ENCODE data around the gene FSTL4.

The FSTL4 gene

GRCh38 chr5:133385346-133385745 is 227.0 kb downstream of the FSTL4 start:
- Histone ChIP-seq H3K27me3 (ENCODE audit: control insufficient read depth in 2 of 2, insufficient read depth in 2 of 2, low read length in 2 of 2) (peaks cover 0 to 4% of the 10 kb centered on the region in 2 donors), H3K9me3 (ENCODE audit: control insufficient read depth in 2 of 2, low read length in 2 of 2) (no peaks in the 10 kb centered on the region)

GRCh38 chr5:133384903-133385302 is 227.4 kb downstream of the FSTL4 start:
- H3K4me1 ChIP-seq (ENCODE audit: control insufficient read depth in 2 of 2, insufficient read depth in 2 of 2, low read length in 2 of 2): no peaks in the 10 kb centered on the region
- no peak overlapping the region for H3K9ac ChIP-seq (ENCODE audit: low read depth in 1 of 2, low read length in 2 of 2)
- no peaks in the 10 kb centered on the region for H3K36me3 ChIP-seq (ENCODE audit: control insufficient read depth in 2 of 2, insufficient read depth in 2 of 2, low read length in 2 of 2)
- peaks cover 0 to 2% of the 10 kb centered on the region in 2 donors for H3K27me3 ChIP-seq (ENCODE audit: control insufficient read depth in 2 of 2, insufficient read depth in 2 of 2, low read length in 2 of 2)
- H3K27ac ChIP-seq (ENCODE audit: low read depth in 2 of 2, low read length in 2 of 2): no peak overlapping the region
- H3K4me3 ChIP-seq (ENCODE audit: low read length in 2 of 2): no peak overlapping the region
- H3K9me3 ChIP-seq (ENCODE audit: control insufficient read depth in 2 of 2, low read length in 2 of 2): no peaks in the 10 kb centered on the region

More at GRCh38 chr5:133385346-133385745, 227.0 kb downstream of the FSTL4 start:
- Histone ChIP-seq H3K4me1 (ENCODE audit: control insufficient read depth in 2 of 2, insufficient read depth in 2 of 2, low read length in 2 of 2) (no peaks in the 10 kb centered on the region), H3K27ac (ENCODE audit: low read depth in 2 of 2, low read length in 2 of 2) (no peak overlapping the region), H3K36me3 (ENCODE audit: control insufficient read depth in 2 of 2, insufficient read depth in 2 of 2, low read length in 2 of 2) (no peaks in the 10 kb centered on the region), H3K9ac (ENCODE audit: low read depth in 1 of 2, low read length in 2 of 2) (no peak overlapping the region), H3K4me3 (ENCODE audit: low read length in 2 of 2) (no peak overlapping the region)

- no peak overlapping the region for H3K27ac ChIP-seq (ENCODE audit: low read depth in 2 of 2, low read length in 2 of 2)
- no peaks in the 10 kb centered on the region for H3K4me1 ChIP-seq (ENCODE audit: control insufficient read depth in 2 of 2, insufficient read depth in 2 of 2, low read length in 2 of 2)
- H3K9ac ChIP-seq (ENCODE audit: low read depth in 1 of 2, low read length in 2 of 2): no peak overlapping the region
- no peak overlapping the region for H3K4me3 ChIP-seq (ENCODE audit: low read length in 2 of 2)
- H3K9me3 ChIP-seq (ENCODE audit: control insufficient read depth in 2 of 2, low read length in 2 of 2): no peaks in the 10 kb centered on the region
- no peaks in the 10 kb centered on the region for H3K36me3 ChIP-seq (ENCODE audit: control insufficient read depth in 2 of 2, insufficient read depth in 2 of 2, low read length in 2 of 2)
- H3K27me3 ChIP-seq (ENCODE audit: control insufficient read depth in 2 of 2, insufficient read depth in 2 of 2, low read length in 2 of 2): no peaks in the 10 kb centered on the region
These were observed 228.1 kb downstream of the FSTL4 start for GRCh38 chr5:133384120-133384855.

GRCh38 chr5:133383580-133383939 is 228.8 kb downstream of the FSTL4 start:
- no peak overlapping the region for H3K4me3 ChIP-seq (ENCODE audit: low read length in 2 of 2)
- H3K4me1 ChIP-seq (ENCODE audit: control insufficient read depth in 2 of 2, insufficient read depth in 2 of 2, low read length in 2 of 2): no peaks in the 10 kb centered on the region
- H3K27ac ChIP-seq (ENCODE audit: low read depth in 2 of 2, low read length in 2 of 2): no peak overlapping the region
- no peaks in the 10 kb centered on the region for H3K36me3 ChIP-seq (ENCODE audit: control insufficient read depth in 2 of 2, insufficient read depth in 2 of 2, low read length in 2 of 2)
- no peak overlapping the region for H3K9ac ChIP-seq (ENCODE audit: low read depth in 1 of 2, low read length in 2 of 2)
- H3K27me3 ChIP-seq (ENCODE audit: control insufficient read depth in 2 of 2, insufficient read depth in 2 of 2, low read length in 2 of 2): no peaks in the 10 kb centered on the region
- no peaks in the 10 kb centered on the region for H3K9me3 ChIP-seq (ENCODE audit: control insufficient read depth in 2 of 2, low read length in 2 of 2)

- no peaks in the 10 kb centered on the region for H3K27me3 ChIP-seq (ENCODE audit: control insufficient read depth in 2 of 2, insufficient read depth in 2 of 2, low read length in 2 of 2)
- no peaks in the 10 kb centered on the region for H3K36me3 ChIP-seq (ENCODE audit: control insufficient read depth in 2 of 2, insufficient read depth in 2 of 2, low read length in 2 of 2)
- H3K4me3 ChIP-seq (ENCODE audit: low read length in 2 of 2): no peak overlapping the region
- no peak overlapping the region for H3K9ac ChIP-seq (ENCODE audit: low read depth in 1 of 2, low read length in 2 of 2)
- H3K4me1 ChIP-seq (ENCODE audit: control insufficient read depth in 2 of 2, insufficient read depth in 2 of 2, low read length in 2 of 2): no peaks in the 10 kb centered on the region
- peaks cover 0 to under 1% of the 10 kb centered on the region in 2 donors for H3K9me3 ChIP-seq (ENCODE audit: control insufficient read depth in 2 of 2, low read length in 2 of 2)
- no peak overlapping the region for H3K27ac ChIP-seq (ENCODE audit: low read depth in 2 of 2, low read length in 2 of 2)
These were observed 229.4 kb downstream of the FSTL4 start for GRCh38 chr5:133382661-133383579.

- no peaks in the 10 kb centered on the region for H3K4me1 ChIP-seq (ENCODE audit: control insufficient read depth in 2 of 2, insufficient read depth in 2 of 2, low read length in 2 of 2)
- H3K27ac ChIP-seq (ENCODE audit: low read depth in 2 of 2, low read length in 2 of 2): no peak overlapping the region
- H3K9ac ChIP-seq (ENCODE audit: low read depth in 1 of 2, low read length in 2 of 2): no peak overlapping the region
- H3K36me3 ChIP-seq (ENCODE audit: control insufficient read depth in 2 of 2, insufficient read depth in 2 of 2, low read length in 2 of 2): no peaks in the 10 kb centered on the region
- no peaks in the 10 kb centered on the region for H3K27me3 ChIP-seq (ENCODE audit: control insufficient read depth in 2 of 2, insufficient read depth in 2 of 2, low read length in 2 of 2)
- peaks cover 0 to 2% of the 10 kb centered on the region in 2 donors for H3K9me3 ChIP-seq (ENCODE audit: control insufficient read depth in 2 of 2, low read length in 2 of 2)
- H3K4me3 ChIP-seq (ENCODE audit: low read length in 2 of 2): no peak overlapping the region
These were observed 230.6 kb downstream of the FSTL4 start for GRCh38 chr5:133381571-133382365.

GRCh38 chr5:133381041-133381440 is 231.3 kb downstream of the FSTL4 start:
- H3K4me3 ChIP-seq (ENCODE audit: low read length in 2 of 2): no peak overlapping the region
- peaks cover 0 to 2% of the 10 kb centered on the region in 2 donors for H3K9me3 ChIP-seq (ENCODE audit: control insufficient read depth in 2 of 2, low read length in 2 of 2)
- no peaks in the 10 kb centered on the region for H3K27me3 ChIP-seq (ENCODE audit: control insufficient read depth in 2 of 2, insufficient read depth in 2 of 2, low read length in 2 of 2)
- no peak overlapping the region for H3K27ac ChIP-seq (ENCODE audit: low read depth in 2 of 2, low read length in 2 of 2)
- no peak overlapping the region for H3K9ac ChIP-seq (ENCODE audit: low read depth in 1 of 2, low read length in 2 of 2)
- no peaks in the 10 kb centered on the region for H3K4me1 ChIP-seq (ENCODE audit: control insufficient read depth in 2 of 2, insufficient read depth in 2 of 2, low read length in 2 of 2)
- no peaks in the 10 kb centered on the region for H3K36me3 ChIP-seq (ENCODE audit: control insufficient read depth in 2 of 2, insufficient read depth in 2 of 2, low read length in 2 of 2)

- Histone ChIP-seq H3K9ac (ENCODE audit: low read depth in 1 of 2, low read length in 2 of 2) (no peak overlapping the region), H3K9me3 (ENCODE audit: control insufficient read depth in 2 of 2, low read length in 2 of 2) (peaks cover 0 to 2% of the 10 kb centered on the region in 2 donors), H3K4me1 (ENCODE audit: control insufficient read depth in 2 of 2, insufficient read depth in 2 of 2, low read length in 2 of 2) (no peaks in the 10 kb centered on the region), H3K36me3 (ENCODE audit: control insufficient read depth in 2 of 2, insufficient read depth in 2 of 2, low read length in 2 of 2) (no peaks in the 10 kb centered on the region), H3K27me3 (ENCODE audit: control insufficient read depth in 2 of 2, insufficient read depth in 2 of 2, low read length in 2 of 2) (no peaks in the 10 kb centered on the region), H3K4me3 (ENCODE audit: low read length in 2 of 2) (no peak overlapping the region), H3K27ac (ENCODE audit: low read depth in 2 of 2, low read length in 2 of 2) (no peak overlapping the region)
These were observed 234.6 kb downstream of the FSTL4 start for GRCh38 chr5:133377736-133378135.

- Histone ChIP-seq H3K9me3 (ENCODE audit: control insufficient read depth in 2 of 2, low read length in 2 of 2) (peaks cover 0 to 2% of the 10 kb centered on the region in 2 donors), H3K27me3 (ENCODE audit: control insufficient read depth in 2 of 2, insufficient read depth in 2 of 2, low read length in 2 of 2) (no peaks in the 10 kb centered on the region), H3K36me3 (ENCODE audit: control insufficient read depth in 2 of 2, insufficient read depth in 2 of 2, low read length in 2 of 2) (no peaks in the 10 kb centered on the region), H3K9ac (ENCODE audit: low read depth in 1 of 2, low read length in 2 of 2) (no peak overlapping the region), H3K4me1 (ENCODE audit: control insufficient read depth in 2 of 2, insufficient read depth in 2 of 2, low read length in 2 of 2) (no peaks in the 10 kb centered on the region), H3K4me3 (ENCODE audit: low read length in 2 of 2) (no peak overlapping the region), H3K27ac (ENCODE audit: low read depth in 2 of 2, low read length in 2 of 2) (no peak overlapping the region)
These were observed 235.4 kb downstream of the FSTL4 start for GRCh38 chr5:133376986-133377385.

All from mucosa of rectum (tissue), 2 donors.